Neuronal stem cell (in vitro differentiated cells): ENCODE data around the gene ORAI2. TPM values are rescaled to one million over a fixed set of nuclear protein-coding genes. Genes with fewer than 3 reads are reported as not detected.
"Not testable (repeated sequence)": the region's sequence is repeated elsewhere in the genome, so short reads cannot be mapped to it uniquely, and the experiment has no call there.

ENCODE experiments used
- DNase-seq: peaks from one replicate; pipeline ENCODE4 v3.0.0-alpha.2; 2013; ENCODE audit warnings: low spot score
- H2AFZ ChIP-seq: one replicate; pipeline ENCODE4 v1.6.1; 2013; ENCODE audit warnings: mild to moderate bottlenecking, low read length, inconsistent platforms
- H2AK5ac ChIP-seq: 2 replicates; pipeline ENCODE4 v1.6.1; 2013; ENCODE audit warnings: low read depth, mild to moderate bottlenecking, inconsistent platforms, low read length, moderate library complexity, mixed read lengths
- H2BK120ac ChIP-seq: 2 replicates; pipeline ENCODE4 v1.6.1; 2013; ENCODE audit warnings: low read depth, mild to moderate bottlenecking, inconsistent platforms, low read length, moderate library complexity, mixed read lengths
- H2BK12ac ChIP-seq: one replicate; pipeline ENCODE4 v1.6.1; 2013; ENCODE audit warnings: low read length, inconsistent platforms
- H2BK15ac ChIP-seq: 2 replicates; pipeline ENCODE4 v1.6.1; 2013; ENCODE audit warnings: mild to moderate bottlenecking, low read length, inconsistent platforms, mixed read lengths
- H2BK5ac ChIP-seq: one replicate; pipeline ENCODE4 v1.6.1; 2013; ENCODE audit warnings: inconsistent platforms, mild to moderate bottlenecking, low read length, moderate library complexity
- H3K14ac ChIP-seq: one replicate; pipeline ENCODE4 v1.6.1; 2013; ENCODE audit warnings: low read length, inconsistent platforms
- H3K18ac ChIP-seq: 2 replicates; pipeline ENCODE4 v1.6.1; 2013; ENCODE audit warnings: low read length, inconsistent platforms
- H3K23ac ChIP-seq: 2 replicates; pipeline ENCODE4 v1.6.1; 2013; ENCODE audit warnings: low read depth, mild to moderate bottlenecking, mixed read lengths, low read length, inconsistent platforms; ENCODE audit not compliant: poor library complexity
- H3K27ac ChIP-seq: replicated peaks from 3 replicates; pipeline ENCODE4 v1.5.1; 2013; ENCODE audit warnings: low read length, inconsistent platforms
- H3K27me3 ChIP-seq, 3 experiments: 2 replicates each; pipeline ENCODE4 v1.6.1; 2013; ENCODE audit warnings: low read length in 3 of 3, mild to moderate bottlenecking in 2 of 3, inconsistent platforms in 1 of 3, low read depth in 1 of 3, mixed read lengths in 1 of 3, moderate library complexity in 1 of 3; ENCODE audit not compliant: control insufficient read depth in 3 of 3, insufficient read depth in 3 of 3
- H3K36me3 ChIP-seq, 2 donors: replicated peaks in 1 of 2; 2 replicates each; pipeline ENCODE4 v1.6.1; 2013; ENCODE audit warnings: low read length in 2 of 2; ENCODE audit not compliant: control insufficient read depth in 2 of 2, insufficient read depth in 2 of 2
- H3K4ac ChIP-seq: 2 replicates; pipeline ENCODE4 v1.6.1; 2013; ENCODE audit warnings: inconsistent platforms, mild to moderate bottlenecking, low read length, moderate library complexity
- H3K4me1 ChIP-seq, 2 donors: 1 replicate in 1 of 2; 2 replicates in 1 of 2; pipeline ENCODE4 v1.6.1; 2013; ENCODE audit warnings: low read length in 2 of 2, low read depth in 1 of 2; ENCODE audit not compliant: control insufficient read depth in 2 of 2, insufficient read depth in 1 of 2
- H3K4me2 ChIP-seq: one replicate; pipeline ENCODE4 v1.6.1; 2013; ENCODE audit warnings: mild to moderate bottlenecking, low read length, inconsistent platforms; ENCODE audit not compliant: insufficient read depth, poor library complexity, severe bottlenecking
- H3K4me3 ChIP-seq, 2 donors: 2 replicates each; pipeline ENCODE4 v1.5.1; 2013; ENCODE audit warnings: low read length in 2 of 2, mild to moderate bottlenecking in 2 of 2, inconsistent platforms in 1 of 2, moderate library complexity in 1 of 2
- H3K79me1 ChIP-seq: one replicate; pipeline ENCODE4 v1.6.1; 2013; ENCODE audit warnings: low read depth, mild to moderate bottlenecking, inconsistent platforms, low read length, moderate library complexity
- H3K9ac ChIP-seq: one replicate; pipeline ENCODE4 v1.6.1; 2013; ENCODE audit warnings: mild to moderate bottlenecking, low read depth, low read length, inconsistent platforms; ENCODE audit not compliant: poor library complexity
- H3K9me3 ChIP-seq, 2 donors: replicated peaks in 1 of 2; 2 replicates each; pipeline versions ENCODE3 to v1.6.1; 2013; ENCODE audit warnings: low read length in 2 of 2, mild to moderate bottlenecking in 2 of 2, inconsistent platforms in 1 of 2, low read depth in 1 of 2, mixed read lengths in 1 of 2, moderate library complexity in 1 of 2; ENCODE audit not compliant: control insufficient read depth in 2 of 2, insufficient read depth in 1 of 2
- H4K8ac ChIP-seq: one replicate; pipeline ENCODE4 v1.6.1; 2013; ENCODE audit warnings: low read depth, mild to moderate bottlenecking, inconsistent platforms, low read length, moderate library complexity
- H4K91ac ChIP-seq: one replicate; pipeline ENCODE4 v1.6.1; 2013; ENCODE audit warnings: low read length, low read depth, mild to moderate bottlenecking, inconsistent platforms; ENCODE audit not compliant: poor library complexity
- WGBS, 2 donors: extraction: QIAGEN DNeasy Blood & Tissue Kit; methylation state at CpG; one replicate each; pipeline ENCODE4 v1.1.7; 2013; ENCODE audit warnings: missing lambda C conversion rate in 2 of 2, mixed read lengths in 1 of 2; ENCODE audit not compliant: insufficient read length in 2 of 2, insufficient replicate concordance in 1 of 2; ENCODE audit errors: extremely low coverage in 2 of 2; 5-methylcytosine and 5-hydroxymethylcytosine counted together
- small RNA-seq: library from polyadenylated mRNA; stranded (forward); fragments of <200 nt; extraction: miRNeasy Mini kit (QIAGEN cat#:217004); gene quantifications from one replicate; pipeline ENCODE3, GENCODE V24; 2013; ENCODE audit not compliant: insufficient read depth

Gene ORAI2

DNA sequence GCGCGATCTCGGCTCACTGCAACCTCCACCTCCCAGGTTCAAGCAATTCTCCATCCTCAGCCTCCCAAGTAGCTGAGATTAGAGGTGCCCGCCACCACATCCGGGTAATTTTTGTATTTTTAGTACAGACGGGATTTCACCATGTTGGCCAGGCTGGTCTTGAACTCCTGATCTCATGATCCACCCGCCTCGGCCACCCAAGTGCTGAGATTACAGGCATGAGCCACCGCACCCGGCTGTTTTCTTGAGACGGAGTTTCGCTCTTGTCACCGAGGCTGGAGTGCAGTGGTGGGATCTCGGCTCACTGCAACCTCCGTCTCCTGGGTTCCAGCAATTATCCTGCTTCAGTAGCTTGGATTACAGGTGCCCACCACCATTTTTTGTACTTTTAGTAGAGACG is 64.9 kb downstream of the ORAI2 start:
- H3K9me3 ChIP-seq, H4K91ac ChIP-seq, H3K14ac ChIP-seq, H4K8ac ChIP-seq, H3K36me3 ChIP-seq, H2BK5ac ChIP-seq, H3K4ac ChIP-seq, H3K18ac ChIP-seq, H3K23ac ChIP-seq, H3K27ac ChIP-seq, H3K79me1 ChIP-seq, H3K4me1 ChIP-seq, H2AFZ ChIP-seq, H3K9ac ChIP-seq, H3K4me2 ChIP-seq, H3K4me3 ChIP-seq, DNase-seq, H2AK5ac ChIP-seq, H2BK15ac ChIP-seq, H2BK12ac ChIP-seq, H3K27me3 ChIP-seq, H2BK120ac ChIP-seq: not testable (repeated sequence)
- WGBS, 2 donors, result no CpG with 5 or more reads among the region's 16 CpGs

DNA sequence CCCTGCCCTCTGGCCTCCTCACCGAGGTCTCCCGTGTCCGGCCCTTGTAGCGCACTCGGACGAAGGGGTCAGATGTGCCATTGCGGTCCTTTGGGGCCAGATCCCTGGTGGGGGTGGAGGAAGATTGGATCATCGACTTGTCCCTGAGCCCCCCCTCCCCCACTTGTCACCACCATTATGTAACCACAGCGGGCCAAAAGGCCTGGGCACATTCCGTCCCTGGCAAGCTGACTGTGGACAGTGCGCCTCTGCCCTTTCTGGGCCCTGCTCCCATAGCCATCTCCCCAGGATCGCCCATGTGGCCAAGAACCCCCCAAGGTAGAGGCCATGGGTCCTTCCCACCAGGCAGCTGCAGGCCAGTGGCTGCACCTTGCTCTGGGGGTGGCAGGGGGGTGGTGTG is 69.8 kb downstream of the ORAI2 start:
- H3K14ac ChIP-seq, DNase-seq, H2BK12ac ChIP-seq, H2AK5ac ChIP-seq, H3K9me3 ChIP-seq, H2BK5ac ChIP-seq, H2AFZ ChIP-seq, H2BK120ac ChIP-seq, H3K79me1 ChIP-seq, H3K18ac ChIP-seq, H4K91ac ChIP-seq, H3K36me3 ChIP-seq, H3K27ac ChIP-seq, H2BK15ac ChIP-seq, H3K4ac ChIP-seq, H4K8ac ChIP-seq, H3K4me1 ChIP-seq, H3K23ac ChIP-seq, H3K4me2 ChIP-seq, H3K9ac ChIP-seq, H3K27me3 ChIP-seq, H3K4me3 ChIP-seq: not testable (repeated sequence)
- WGBS, 2 donors, result no CpG with 5 or more reads among the region's 12 CpGs

DNA sequence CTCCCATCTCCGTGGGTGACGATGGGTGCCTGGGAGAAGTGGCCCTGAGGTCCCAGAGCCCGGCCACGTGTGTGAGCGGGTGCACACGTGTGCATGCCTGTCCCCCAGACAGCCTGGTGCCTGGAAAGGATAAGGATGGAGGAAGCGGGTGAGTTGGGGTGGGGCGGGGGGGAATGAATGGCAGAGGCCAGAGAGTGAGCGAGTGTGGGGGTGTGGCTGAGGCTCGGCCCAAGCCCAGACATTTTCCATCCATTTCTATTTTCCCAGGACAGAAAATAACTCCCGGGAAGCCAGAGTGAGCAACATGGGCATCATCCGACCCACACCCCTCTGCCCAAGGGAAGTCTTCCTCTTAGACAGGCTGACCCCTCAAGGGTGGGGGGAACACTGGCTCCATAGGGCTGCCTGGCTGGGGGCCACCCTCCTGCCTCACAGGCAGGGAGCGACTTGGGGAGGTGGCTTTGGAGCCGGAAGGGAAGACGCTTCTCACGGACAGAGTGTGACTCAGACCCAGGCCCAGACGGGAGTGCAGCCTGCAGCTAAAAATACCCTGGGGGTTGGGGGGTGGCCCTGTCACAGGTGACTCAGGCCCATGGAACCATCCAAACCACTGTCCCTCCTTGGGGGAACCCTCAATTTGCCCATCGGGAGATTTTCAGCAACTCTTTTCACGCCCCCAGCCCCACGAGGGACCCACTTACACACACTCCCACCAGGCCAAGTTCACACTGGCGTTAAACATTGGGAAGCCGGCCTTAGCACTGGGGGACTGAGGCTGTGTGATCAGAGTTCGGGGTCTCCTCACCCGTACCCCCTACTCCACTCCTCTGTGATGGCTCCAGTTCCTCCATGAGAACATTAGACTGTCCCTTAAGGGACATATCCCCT is 72.2 kb downstream of the ORAI2 start:
- no CpG with 5 or more reads among the region's 24 CpGs for WGBS, 2 donors
- H3K23ac ChIP-seq, H3K14ac ChIP-seq, H3K4me3 ChIP-seq, H3K79me1 ChIP-seq, H3K27me3 ChIP-seq, H2BK12ac ChIP-seq, H2BK120ac ChIP-seq, H3K4me1 ChIP-seq, H3K18ac ChIP-seq, H2AK5ac ChIP-seq, H4K91ac ChIP-seq, H3K36me3 ChIP-seq, H3K4me2 ChIP-seq, H3K4ac ChIP-seq, H2BK15ac ChIP-seq, H2AFZ ChIP-seq, H4K8ac ChIP-seq, H2BK5ac ChIP-seq, H3K9me3 ChIP-seq, DNase-seq, H3K9ac ChIP-seq, H3K27ac ChIP-seq: not testable (repeated sequence)

Small RNAs within 50 kb of the gene (small RNA-seq; reads per million reads assigned to genes)
- gene MIR548O, result not detected
